T-cell (primary cell): ENCODE measurements around the gene EIF2B1. TPM values are rescaled to one million over a fixed set of nuclear protein-coding genes. Genes with fewer than 3 reads are reported as not detected.
"Not testable (repeated sequence)": the region's sequence is repeated elsewhere in the genome, so short reads cannot be mapped to it uniquely, and the experiment has no call there.

Source experiments
- ATAC-seq, 4 experiments: fragments of 200-7000 bp in 3 of 4; fragments of 150-1000 bp in 1 of 4; cut with Tn5 transposase; replicated peaks in 1 of 4; 1 replicate in 3 of 4; 2 replicates in 1 of 4; pipeline ENCODE4 v1.10.0; 2021; ENCODE audit warnings: moderate library complexity in 3 of 4, mild to moderate bottlenecking in 2 of 4, moderate number of reproducible peaks in 1 of 4
- CTCF ChIA-PET, 2 donors: fragments of 300-600 bp; sonication (Branson Sonifier 250); formaldehyde crosslinking; loops; one replicate each; lab custom pipeline; 2022; ENCODE audit warnings: antibody characterized with exemption in 2 of 2; lab: Charles Lee
- POLR2A ChIA-PET, 2 donors: fragments of 300-600 bp; sonication (Branson Sonifier 250); formaldehyde crosslinking; loops; one replicate each; lab custom pipeline; 2022; ENCODE audit warnings: antibody characterized with exemption in 2 of 2; lab: Charles Lee
- DNase-seq, 35 experiments: peaks; one replicate each; pipeline versions ENCODE4 v3.0.0 to v3.0.0-alpha.2; 2013 to 2023
- H3K27ac ChIP-seq: one replicate; pipeline ENCODE4 v1.5.1; 2013; ENCODE audit warnings: low read length
- H3K27me3 ChIP-seq, 2 experiments: replicated peaks in 1 of 2; 1 replicate in 1 of 2; 2 replicates in 1 of 2; pipeline versions ENCODE4 v1.6.1 to v1.7.0; 2013; ENCODE audit warnings: low read length in 1 of 2, mixed read lengths in 1 of 2; ENCODE audit not compliant: control insufficient read depth in 2 of 2, insufficient read depth in 2 of 2; ENCODE audit errors: extremely low read depth in 1 of 2
- H3K36me3 ChIP-seq, 2 donors: 1 replicate in 1 of 2; 2 replicates in 1 of 2; pipeline versions ENCODE4 v1.6.1 to v1.7.0; 2013; ENCODE audit warnings: low read length in 1 of 2; ENCODE audit not compliant: control insufficient read depth in 2 of 2, insufficient read depth in 1 of 2; ENCODE audit errors: extremely low read depth in 1 of 2
- H3K4me1 ChIP-seq, 2 experiments: 1 replicate in 1 of 2; 2 replicates in 1 of 2; pipeline versions ENCODE4 v1.6.1 to v1.7.0; 2013; ENCODE audit warnings: low read length in 2 of 2, mixed read lengths in 1 of 2; ENCODE audit not compliant: insufficient read depth in 2 of 2, control insufficient read depth in 1 of 2; ENCODE audit errors: extremely low read depth in 1 of 2
- H3K4me3 ChIP-seq, 2 donors: 1 replicate in 1 of 2; 2 replicates in 1 of 2; pipeline versions ENCODE4 v1.5.1 to v1.7.0; 2013; ENCODE audit warnings: mild to moderate bottlenecking in 2 of 2, low read length in 1 of 2, moderate library complexity in 1 of 2; ENCODE audit not compliant: control insufficient read depth in 1 of 2; ENCODE audit errors: extremely low read depth in 1 of 2
- H3K9me3 ChIP-seq: 2 replicates; pipeline ENCODE4 v1.7.0; 2013
- H3K27ac Mint-ChIP-seq, 2 donors: one replicate each; pipeline ENCODE4 v1.8.0; 2020 to 2021; ENCODE audit warnings: mild to moderate bottlenecking in 2 of 2, mixed read lengths in 2 of 2
- H3K27me3 Mint-ChIP-seq, 2 donors: one replicate each; pipeline ENCODE4 v1.8.0; 2021 to 2022; ENCODE audit warnings: mixed read lengths in 2 of 2
- H3K36me3 Mint-ChIP-seq: one replicate; pipeline ENCODE4 v1.8.0; 2021; ENCODE audit warnings: mixed read lengths
- H3K4me1 Mint-ChIP-seq, 3 donors: one replicate each; pipeline ENCODE4 v1.8.0; 2020 to 2022; ENCODE audit warnings: mixed read lengths in 3 of 3, mild to moderate bottlenecking in 1 of 3
- H3K4me3 Mint-ChIP-seq, 3 donors: one replicate each; pipeline ENCODE4 v1.8.0; 2020 to 2022; ENCODE audit warnings: mild to moderate bottlenecking in 3 of 3, mixed read lengths in 3 of 3, moderate library complexity in 3 of 3
- H3K9me3 Mint-ChIP-seq, 3 donors: one replicate each; pipeline ENCODE4 v1.8.0; 2020 to 2022; ENCODE audit warnings: mixed read lengths in 3 of 3
- WGBS: methylation state at CpG from one replicate; pipeline ENCODE4 v1.1.5; 2013; ENCODE audit warnings: missing lambda C conversion rate; ENCODE audit not compliant: insufficient coverage; 5-methylcytosine and 5-hydroxymethylcytosine counted together
- total RNA-seq, 35 experiments: library from RNA in 6 of 35; stranded (reverse) in 6 of 35; fragments of 120-200 nt in 1 of 35; gene quantifications; one replicate each; pipeline versions ENCODE4 v1.2.1 to v1.2.4 and lab custom pipeline; 2013 to 2026

EIF2B1 gene
- total RNA-seq, 5 donors from 2014 or later (not counting 1 experiment from before 2014, with no cell fraction given), result 44.7 to 51.8 (median 47.0) TPM

- H3K9me3 ChIP-seq, result no peaks in the 10 kb centered on the region
- H3K36me3 ChIP-seq, result peaks cover 14 to 79% of the 10 kb centered on the region in 2 donors
- Mint-ChIP-seq H3K4me3 (no peak overlapping the region), H3K9me3 (no peaks in the 10 kb centered on the region), H3K36me3 (peaks cover 49% of the 10 kb centered on the region), H3K4me1 (peaks cover 7 to 17% (median 12%) of the 10 kb centered on the region in 3 donors), H3K27me3 (no peaks in the 10 kb centered on the region), H3K27ac (no peak overlapping the region)
- no peak overlapping the region for H3K4me3 ChIP-seq
- CTCF ChIA-PET, result no interaction called here
- no peaks in the 10 kb centered on the region for H3K27me3 ChIP-seq
- WGBS, result 96% methylated on average over 4 of the region's 8 CpGs
- POLR2A ChIA-PET, result no interaction called here
- ATAC-seq, result no peak
- H3K27ac ChIP-seq, result no peak overlapping the region
- no peak for DNase-seq
- peaks cover 0 to 9% of the 10 kb centered on the region in 2 experiments for H3K4me1 ChIP-seq
Measured at GRCh38 chr12:123608182-123608581, 25.3 kb downstream of the EIF2B1 start.

GRCh38 chr12:123607756-123608155 is 25.7 kb downstream of the EIF2B1 start:
- no peak overlapping the region for H3K4me3 ChIP-seq
- peaks cover 12 to 75% of the 10 kb centered on the region in 2 donors for H3K36me3 ChIP-seq
- H3K27me3 Mint-ChIP-seq, result no peaks in the 10 kb centered on the region
- ChIA-PET POLR2A (no interaction called here), CTCF (no interaction called here)
- H3K27me3 ChIP-seq, result no peaks in the 10 kb centered on the region
- H3K36me3 Mint-ChIP-seq, result peaks cover 47% of the 10 kb centered on the region
- H3K9me3 ChIP-seq, result no peaks in the 10 kb centered on the region
- H3K4me1 ChIP-seq, result peaks cover 4 to 13% of the 10 kb centered on the region in 2 experiments
- 90% methylated on average over 3 of the region's 4 CpGs for WGBS
- ATAC-seq (no peak), DNase-seq (no peak)
- H3K9me3 Mint-ChIP-seq, result no peaks in the 10 kb centered on the region
- no peak overlapping the region for H3K27ac Mint-ChIP-seq
- no peak overlapping the region for H3K27ac ChIP-seq
- H3K4me3 Mint-ChIP-seq, result no peak overlapping the region
- H3K4me1 Mint-ChIP-seq, result peaks cover 12 to 21% (median 16%) of the 10 kb centered on the region in 3 donors

GRCh38 chr12:123603495-123603894 is 30.0 kb downstream of the EIF2B1 start:
- ATAC-seq, H3K27me3 ChIP-seq, H3K9me3 ChIP-seq, POLR2A ChIA-PET, H3K27ac ChIP-seq, DNase-seq, H3K4me3 ChIP-seq, H3K27ac Mint-ChIP-seq, H3K9me3 Mint-ChIP-seq, H3K27me3 Mint-ChIP-seq: not testable (repeated sequence)
- Mint-ChIP-seq H3K36me3 (peaks cover 19% of the 10 kb centered on the region), H3K4me1 (peaks cover 32 to 37% (median 37%) of the 10 kb centered on the region in 3 donors), H3K4me3 (peak overlapping the region; percentile 31 to 99 (median 93))
- H3K4me1 ChIP-seq, result peaks cover 7 to 28% of the 10 kb centered on the region in 2 experiments
- peaks cover 13 to 36% of the 10 kb centered on the region in 2 donors for H3K36me3 ChIP-seq
- WGBS, result 97% methylated on average over 8 of the region's 11 CpGs
- CTCF ChIA-PET, result interaction anchor here in 1 of 2 donors (0.5 kb wide), 1 partner anchor 9 kb away, joined by 4 read pairs; no protein-coding TSS in a partner anchor

- H3K27me3 Mint-ChIP-seq, result no peaks in the 10 kb centered on the region
- POLR2A ChIA-PET, result interaction anchor here (0.5 to 1.2 kb wide), 5 partner anchors 145 to 1358 kb away, joined by 3 to 5 read pairs (median 3); partner anchors contain the start of gene SNRNP35 (in 2 of the 2)
- ATAC-seq (no peak), DNase-seq (peak in 1 of 35 experiments; percentile 16)
- Histone ChIP-seq H3K27ac (peak overlapping the region; percentile 50), H3K36me3 (peaks cover 13 to 30% of the 10 kb centered on the region in 2 donors), H3K27me3 (no peaks in the 10 kb centered on the region), H3K4me3 (peak overlapping the region; percentile 92 to 94), H3K4me1 (peaks cover 7 to 28% of the 10 kb centered on the region in 2 experiments), H3K9me3 (no peaks in the 10 kb centered on the region)
- H3K4me1 Mint-ChIP-seq, result peaks cover 32 to 37% (median 37%) of the 10 kb centered on the region in 3 donors
- WGBS, result 12% methylated on average over 7 of the region's 7 CpGs
- CTCF ChIA-PET, result interaction anchor here (0.9 to 1.1 kb wide), 4 partner anchors 20 to 809 kb away, joined by 3 to 5 read pairs (median 4); no protein-coding TSS in a partner anchor
- H3K27ac Mint-ChIP-seq, result peak overlapping the region; percentile 77 to 94
- H3K9me3 Mint-ChIP-seq, result no peaks in the 10 kb centered on the region
- H3K36me3 Mint-ChIP-seq, result peaks cover 11% of the 10 kb centered on the region
- H3K4me3 Mint-ChIP-seq, result peak overlapping the region; percentile 93 to 99 (median 97)
Measured at GRCh38 chr12:123602651-123603195, 30.8 kb downstream of the EIF2B1 start.

GRCh38 chr12:123601602-123602489 is 31.6 kb downstream of the EIF2B1 start, which contains the start of gene DDX55:
TSS of gene DDX55 (plus strand) at chr12:123602099. CDS start at chr12:123602149, 50 bp downstream.
- H3K4me1 ChIP-seq, result peaks cover 7 to 28% of the 10 kb centered on the region in 2 experiments
- H3K27ac Mint-ChIP-seq, result peak within 1 kb of the TSS; percentile 90 to 94
- no peaks in the 10 kb centered on the region for H3K27me3 Mint-ChIP-seq
- peaks cover 7% of the 10 kb centered on the region for H3K36me3 Mint-ChIP-seq
- H3K9me3 Mint-ChIP-seq, result no peaks in the 10 kb centered on the region
- under 1% methylated on average over 79 of the region's 81 CpGs for WGBS
- peak within 1 kb of the TSS; percentile 82 for H3K27ac ChIP-seq
- peaks cover 13 to 30% of the 10 kb centered on the region in 2 donors for H3K36me3 ChIP-seq
- ChIA-PET CTCF (interaction anchor here (1.0 to 1.1 kb wide), 3 partner anchors 19 to 808 kb away, joined by 4 to 5 read pairs (median 4); no protein-coding TSS in a partner anchor), POLR2A (interaction anchor here (0.5 to 1.2 kb wide), 4 partner anchors 144 to 1357 kb away, joined by 3 to 5 read pairs (median 3); partner anchors contain the start of gene SNRNP35 (in 1 of the 2))
- peaks cover 32 to 37% (median 37%) of the 10 kb centered on the region in 3 donors for H3K4me1 Mint-ChIP-seq
- H3K4me3 Mint-ChIP-seq, result peak within 1 kb of the TSS; percentile 93 to 99 (median 97)
- DNase-seq (peak; percentile 74 to 93 (median 83)), ATAC-seq (peak; percentile 94 to 97 (median 96))
- H3K9me3 ChIP-seq, result no peaks in the 10 kb centered on the region
- no peaks in the 10 kb centered on the region for H3K27me3 ChIP-seq
- peak within 1 kb of the TSS; percentile 92 to 94 for H3K4me3 ChIP-seq

- no peaks in the 10 kb centered on the region for H3K9me3 ChIP-seq
- Mint-ChIP-seq H3K27me3 (no peaks in the 10 kb centered on the region), H3K9me3 (no peaks in the 10 kb centered on the region), H3K36me3 (peaks cover 12% of the 10 kb centered on the region), H3K27ac (peak overlapping the region in 1 of 2 donors; percentile 56), H3K4me1 (peaks cover 32 to 39% (median 35%) of the 10 kb centered on the region in 3 donors), H3K4me3 (peak overlapping the region; percentile 17 to 43 (median 29))
- POLR2A ChIA-PET, result no interaction called here
- peaks cover 8 to 30% of the 10 kb centered on the region in 2 donors for H3K36me3 ChIP-seq
- ATAC-seq, result no peak
- H3K27me3 ChIP-seq, result no peaks in the 10 kb centered on the region
- CTCF ChIA-PET, result interaction anchor here in 1 of 2 donors (0.7 kb wide), 1 partner anchor 1266 kb away, joined by 3 read pairs; no protein-coding TSS in a partner anchor
- H3K27ac ChIP-seq, result no peak overlapping the region
- DNase-seq, result no peak
- H3K4me3 ChIP-seq, result no peak overlapping the region
- 100% methylated on average over 2 of the region's 7 CpGs for WGBS
- peaks cover 7 to 28% of the 10 kb centered on the region in 2 experiments for H3K4me1 ChIP-seq
Measured at GRCh38 chr12:123599721-123600120, 33.8 kb downstream of the EIF2B1 start.
